HepG2 (cell line): ENCODE measurements around the gene DIPK1A. TPM values are rescaled to one million over a fixed set of nuclear protein-coding genes. Genes with fewer than 3 reads are reported as not detected.

Experiments
- ASH2L ChIP-seq: fragments of 300-600, 200-600 bp; sonication (generic); IDR thresholded peaks from 2 replicates; pipeline ENCODE4 v1.7.0; 2017; ENCODE audit warnings: low read depth, mild to moderate bottlenecking, moderate library complexity, mixed read lengths, low read length; ENCODE audit not compliant: insufficient read length
- JARID2 ChIP-seq: sonication (generic); formaldehyde crosslinking; IDR thresholded peaks from 2 replicates; pipeline ENCODE4 v1.8.1; 2023; ENCODE audit warnings: missing genetic modification reagents, inconsistent platforms; ENCODE audit not compliant: insufficient replicate concordance
- KMT2B ChIP-seq: IDR thresholded peaks from 2 replicates; pipeline ENCODE4 v1.6.1; 2016; ENCODE audit warnings: missing genetic modification reagents, missing compliant biosample characterization
- MATR3 ChIP-seq: sonication (generic); formaldehyde crosslinking; IDR thresholded peaks from 2 replicates; pipeline ENCODE4 v1.4.0; 2020; ENCODE audit warnings: missing genetic modification reagents
- MLLT10 ChIP-seq: sonication (generic); formaldehyde crosslinking; IDR thresholded peaks from 2 replicates; pipeline ENCODE4 v1.4.0; 2020; ENCODE audit warnings: missing genetic modification reagents
- PHF21A ChIP-seq: sonication (generic); formaldehyde crosslinking; IDR thresholded peaks from 2 replicates; pipeline ENCODE4 v1.5.0; 2020; ENCODE audit warnings: mild to moderate bottlenecking, missing genetic modification reagents
- POLR2G ChIP-seq: fragments of 200-400 bp; formaldehyde crosslinking; IDR thresholded peaks from 2 replicates; pipeline ENCODE4 v1.6.1; 2018; ENCODE audit warnings: mild to moderate bottlenecking, low read depth, low read length, moderate library complexity
- RBM22 ChIP-seq: fragments of 200-400 bp; formaldehyde crosslinking; optimal IDR thresholded peaks from 2 replicates; pipeline ENCODE3; 2017; ENCODE audit warnings: mild to moderate bottlenecking, low read length, moderate library complexity
- SIX4 ChIP-seq: sonication (generic); formaldehyde crosslinking; IDR thresholded peaks from 2 replicates; pipeline ENCODE4 v1.4.0; 2020; ENCODE audit warnings: missing genetic modification reagents
- SNAPC5 ChIP-seq: sonication (generic); formaldehyde crosslinking; IDR thresholded peaks from 2 replicates; pipeline ENCODE4 v1.8.1; 2023; ENCODE audit warnings: mild to moderate bottlenecking, missing genetic modification reagents, borderline replicate concordance
- STAG1 ChIP-seq: sonication (generic); formaldehyde crosslinking; IDR thresholded peaks from 2 replicates; pipeline ENCODE4 v1.4.0; 2020; ENCODE audit warnings: missing genetic modification reagents
- TERF1 ChIP-seq: sonication (generic); formaldehyde crosslinking; IDR thresholded peaks from 2 replicates; pipeline ENCODE4 v1.8.0; 2022; ENCODE audit warnings: mild to moderate bottlenecking, missing genetic modification reagents, moderate library complexity
- ZNF138 ChIP-seq: sonication (generic); formaldehyde crosslinking; IDR thresholded peaks from 2 replicates; pipeline ENCODE4 v1.5.0; 2020; ENCODE audit warnings: mild to moderate bottlenecking, low read depth, missing genetic modification reagents
- ZNF605 ChIP-seq: sonication (generic); formaldehyde crosslinking; IDR thresholded peaks from 2 replicates; pipeline ENCODE4 v1.8.0; 2022; ENCODE audit warnings: mild to moderate bottlenecking, missing genetic modification reagents
- ZNF792 ChIP-seq: IDR thresholded peaks from 2 replicates; pipeline ENCODE4 v1.6.1; 2016
- polyA plus RNA-seq, 8 experiments: library from polyadenylated mRNA; depleted of rRNA in 3 of 8; stranded (reverse) in 7 of 8; unstranded in 1 of 8; fragments of >200 nt; fragmentation: Illumina TruSeq in 4 of 8; extraction: Trizol in 4 of 8; gene quantifications; 2 replicates each; pipeline versions ENCODE4 v1.2.1 to v1.2.3, GENCODE V29; 2011 to 2016; ENCODE audit warnings: low read depth in 4 of 8, missing spikeins in 1 of 8, mixed read lengths in 1 of 8; ENCODE audit not compliant: insufficient read depth in 1 of 8
- total RNA-seq, 5 experiments: library from RNA; depleted of rRNA; stranded (reverse); fragments of >200 nt; fragmentation: Illumina TruSeq; extraction: Trizol; gene quantifications; 2 replicates each; pipeline ENCODE4 v1.2.3, GENCODE V29; 2016; ENCODE audit warnings: low read depth in 1 of 5
- TF ChIP-seq, protein P1 (sequence below): sonication (generic); formaldehyde crosslinking; IDR thresholded peaks from 2 replicates; pipeline ENCODE4 v1.5.0; 2020; ENCODE audit warnings: missing genetic modification reagents

The DIPK1A gene
- total and polyA plus RNA-seq, 2 of the 13 experiments (the other 11 are each of a cell fraction or from before 2014, with no cell fraction given) = 8.4 TPM

- peak; percentile 25 for TF ChIP-seq ASH2L
- TF ChIP-seq ZNF792 (CRISPR knock-in tag) = no peak
- no peak for TF ChIP-seq JARID2 (CRISPR knock-in tag)
- TF ChIP-seq SIX4 = no peak
- TF ChIP-seq RBM22 = no peak
- no peak for TF ChIP-seq ZNF138 (CRISPR knock-in tag)
- no peak for TF ChIP-seq ZNF605 (CRISPR knock-in tag)
- no peak for TF ChIP-seq MLLT10
- no peak for TF ChIP-seq MATR3
- TF ChIP-seq POLR2G = no peak
- no peak for TF ChIP-seq SNAPC5 (CRISPR knock-in tag)
- peak; percentile 63 for TF ChIP-seq STAG1 (CRISPR knock-in tag)
- no peak for TF ChIP-seq KMT2B (CRISPR knock-in tag)
- TF ChIP-seq, protein P1, sequence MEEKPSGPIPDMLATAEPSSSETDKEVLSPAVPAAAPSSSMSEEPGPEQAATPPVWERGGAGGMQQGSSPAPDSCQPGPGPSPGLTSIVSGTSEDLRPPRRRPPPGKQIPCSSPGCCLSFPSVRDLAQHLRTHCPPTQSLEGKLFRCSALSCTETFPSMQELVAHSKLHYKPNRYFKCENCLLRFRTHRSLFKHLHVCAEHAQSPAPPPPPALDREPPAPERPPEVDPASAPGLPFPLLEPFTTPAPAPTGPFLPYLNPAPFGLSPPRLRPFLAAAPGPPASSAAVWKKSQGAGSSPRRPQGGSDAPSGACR (CRISPR knock-in tag) = no peak
- TF ChIP-seq PHF21A = no peak
- no peak for TF ChIP-seq TERF1 (CRISPR knock-in tag)
Measured at GRCh38 chr1:92968138-92969032, 7.1 kb upstream of the DIPK1A start (continued).
